GM23338 (cell line): ENCODE data around the gene RAB8B. TPM values are rescaled to one million over a fixed set of nuclear protein-coding genes. Genes with fewer than 3 reads are reported as not detected.

Experiments used
- ATAC-seq: fragments of 200-7000 bp; cut with Tn5 transposase; 3 replicates; pipeline ENCODE4 v1.9.1; 2020
- DNase-seq: peaks from one replicate; pipeline ENCODE4 v3.0.0-alpha.2; 2015; ENCODE audit warnings: low spot score
- H2AFZ ChIP-seq: fragments of 200-600 bp; sonication (generic); 2 replicates; pipeline ENCODE4 v1.8.0; 2016; ENCODE audit warnings: antibody characterized with exemption, mild to moderate bottlenecking, moderate library complexity
- H3F3A ChIP-seq: fragments of 200-600 bp; sonication (generic); replicated peaks from 2 replicates; pipeline ENCODE4 v1.8.0; 2017; ENCODE audit warnings: antibody characterized with exemption, mixed run types, low read depth
- H3K27ac ChIP-seq: fragments of 200-600 bp; sonication (generic); 2 replicates; pipeline ENCODE4 v1.6.1; 2016; ENCODE audit warnings: low read depth
- H3K27me3 ChIP-seq: fragments of 200-600 bp; sonication (generic); 2 replicates; pipeline ENCODE4 v1.8.0; 2016; ENCODE audit warnings: mild to moderate bottlenecking, mixed run types, moderate library complexity; ENCODE audit not compliant: insufficient read depth
- H3K36me3 ChIP-seq: fragments of 200-600 bp; sonication (generic); 2 replicates; pipeline ENCODE4 v1.8.0; 2016; ENCODE audit warnings: mild to moderate bottlenecking; ENCODE audit not compliant: insufficient read depth
- H3K4me1 ChIP-seq: fragments of 200-600 bp; sonication (generic); 2 replicates; pipeline ENCODE4 v1.8.0; 2016; ENCODE audit warnings: mild to moderate bottlenecking, moderate library complexity; ENCODE audit not compliant: insufficient read depth
- H3K4me2 ChIP-seq: fragments of 200-600 bp; sonication (generic); 2 replicates; pipeline ENCODE4 v1.7.1; 2017; ENCODE audit warnings: mixed run types
- H3K4me3 ChIP-seq: fragments of 200-600 bp; sonication (generic); 2 replicates; pipeline ENCODE4 v1.6.1; 2016; ENCODE audit warnings: mixed run types
- H3K79me2 ChIP-seq: fragments of 200-600 bp; sonication (generic); replicated peaks from 2 replicates; pipeline ENCODE4 v1.8.0; 2017; ENCODE audit warnings: mild to moderate bottlenecking; ENCODE audit not compliant: insufficient read depth
- H3K9me2 ChIP-seq: fragments of 200-600 bp; sonication (generic); 2 replicates; pipeline ENCODE4 v1.8.0; 2017; ENCODE audit not compliant: insufficient read depth
- H4K20me1 ChIP-seq: fragments of 200-600 bp; sonication (generic); replicated peaks from 2 replicates; pipeline ENCODE4 v1.8.0; 2017; ENCODE audit warnings: mild to moderate bottlenecking; ENCODE audit not compliant: insufficient read depth
- H3K27ac Mint-ChIP-seq: 2 replicates; pipeline ENCODE4 v1.8.0; 2020; ENCODE audit warnings: inconsistent platforms, mild to moderate bottlenecking, moderate library complexity, mixed read lengths
- H3K27me3 Mint-ChIP-seq: 3 replicates; pipeline ENCODE4 v1.8.0; 2022; ENCODE audit warnings: low read depth, mild to moderate bottlenecking, moderate library complexity, mixed read lengths, inconsistent platforms; ENCODE audit not compliant: insufficient read depth, poor library complexity
- H3K36me3 Mint-ChIP-seq: 3 replicates; pipeline ENCODE4 v1.8.0; 2021; ENCODE audit warnings: low read depth, mild to moderate bottlenecking, inconsistent platforms, moderate library complexity, mixed read lengths
- H3K4me1 Mint-ChIP-seq: 3 replicates; pipeline ENCODE4 v1.8.0; 2020; ENCODE audit warnings: mild to moderate bottlenecking, inconsistent platforms, mixed read lengths
- H3K4me3 Mint-ChIP-seq: 3 replicates; pipeline ENCODE4 v1.8.0; 2021; ENCODE audit warnings: moderate library complexity, mild to moderate bottlenecking, inconsistent platforms, mixed read lengths
- H3K9me3 Mint-ChIP-seq: 3 replicates; pipeline ENCODE4 v1.8.0; 2020; ENCODE audit warnings: moderate library complexity, mild to moderate bottlenecking, inconsistent platforms, mixed read lengths
- CREB1 ChIP-seq: fragments of 250-450 bp; sonication (Bioruptor Pico); IDR thresholded peaks from 2 replicates; pipeline ENCODE4 v1.5.0; 2020; ENCODE audit warnings: low read depth, mild to moderate bottlenecking, moderate library complexity
- NANOG ChIP-seq: IDR thresholded peaks from 2 replicates; pipeline ENCODE4 v1.6.1; 2016; ENCODE audit warnings: antibody characterized with exemption, borderline replicate concordance
- STAT1 ChIP-seq: IDR thresholded peaks from one replicate; pipeline ENCODE4 v1.6.1; 2016; ENCODE audit warnings: antibody characterized with exemption; ENCODE audit not compliant: unreplicated experiment
- ZNF114 ChIP-seq: fragments of 250-450 bp; sonication (Bioruptor Pico); IDR thresholded peaks from 2 replicates; pipeline ENCODE4 v1.5.0; 2020; ENCODE audit warnings: mild to moderate bottlenecking, moderate library complexity
- ZNF331 ChIP-seq: fragments of 250-450 bp; sonication (Bioruptor Pico); IDR thresholded peaks from 2 replicates; pipeline ENCODE4 v1.5.0; 2020; ENCODE audit warnings: low read depth, mild to moderate bottlenecking, moderate library complexity
- polyA plus RNA-seq: library from polyadenylated mRNA; unstranded; fragments of >200 nt; fragmentation: Nextera tagmentation; extraction: Ambion mirVana; gene quantifications from 2 replicates; pipeline ENCODE4 v1.2.1, GENCODE V29; 2016
- total RNA-seq: library from RNA; depleted of rRNA; stranded (reverse); fragments of >200 nt; shearing (Covaris generic); gene quantifications from 2 replicates; pipeline ENCODE4 v1.2.3, GENCODE V29; 2014
- TF ChIP-seq, protein P1 (sequence below), 2 experiments: fragments of 200-600 bp in 1 of 2; sonication (generic) in 1 of 2; conservative IDR thresholded peaks; 2 replicates each; pipeline versions ENCODE4 v1.5.1 to v1.6.1; 2016 to 2017; ENCODE audit warnings: antibody characterized with exemption in 2 of 2, low read depth in 2 of 2, mild to moderate bottlenecking in 2 of 2, moderate library complexity in 1 of 2
- TF ChIP-seq, protein P2 (sequence below): IDR thresholded peaks from one replicate; pipeline ENCODE4 v1.6.1; 2018; ENCODE audit warnings: antibody characterized with exemption; ENCODE audit not compliant: unreplicated experiment

The RAB8B gene
- total and polyA plus RNA-seq, 2 experiments from 2014 or later, result 23.2 to 41.7 TPM

DNA sequence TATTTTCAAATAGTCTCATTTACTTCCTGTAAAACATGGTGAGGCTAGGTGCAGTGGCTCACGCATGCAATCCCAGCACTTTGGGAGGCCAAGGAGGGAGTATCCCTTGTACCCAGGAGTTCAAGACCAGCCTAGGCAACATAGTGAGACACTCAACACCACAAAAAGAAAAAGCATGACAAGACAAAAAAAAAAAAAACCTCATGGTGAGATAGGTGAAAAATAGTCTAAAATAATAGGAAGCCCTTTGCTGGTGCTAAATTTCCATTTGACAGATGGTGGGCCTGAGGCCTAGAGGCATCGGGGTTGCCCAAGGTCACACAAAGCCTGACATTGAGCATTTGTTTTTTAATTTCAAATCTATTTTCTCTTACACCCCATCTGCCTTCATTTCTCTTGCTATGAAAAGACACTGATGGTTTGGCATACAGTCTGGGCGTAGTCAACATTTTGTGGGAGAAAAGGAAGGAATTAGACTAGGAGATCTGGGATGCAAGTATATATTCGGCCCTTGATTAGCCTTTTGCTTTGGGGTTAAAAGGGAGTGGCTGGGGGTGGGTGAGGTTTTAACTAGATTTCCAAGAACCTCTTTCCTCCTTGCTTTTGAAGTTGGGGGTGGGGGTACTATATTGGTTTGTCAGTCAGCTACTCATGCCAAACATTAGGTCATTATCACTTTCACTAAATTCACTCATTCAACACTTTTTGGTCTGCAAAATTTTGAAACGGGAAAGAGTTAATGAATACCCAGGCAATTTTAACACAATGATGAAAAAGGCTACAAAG, 11.3 kb downstream of the RAB8B start:
- Histone ChIP-seq H3K27me3 (no peaks in the 10 kb centered on the region), H3K4me1 (peaks cover 38% of the 10 kb centered on the region), H3K4me2 (no peak overlapping the region), H3K36me3 (no peaks in the 10 kb centered on the region), H3K27ac (no peak overlapping the region), H3K4me3 (no peak overlapping the region), H3K9me2 (no peaks in the 10 kb centered on the region), H4K20me1 (no peaks in the 10 kb centered on the region), H3F3A (no peaks in the 10 kb centered on the region), H3K79me2 (peaks cover 89% of the 10 kb centered on the region), H2AFZ (no peak overlapping the region)
- no peak for DNase-seq
- no peak overlapping the region for H3K4me3 Mint-ChIP-seq
- H3K36me3 Mint-ChIP-seq, result no peaks in the 10 kb centered on the region
- no peak overlapping the region for H3K27ac Mint-ChIP-seq
- no peaks in the 10 kb centered on the region for H3K9me3 Mint-ChIP-seq
- TF ChIP-seq NANOG, result no peak
- no peak for TF ChIP-seq ZNF331
- TF ChIP-seq, protein P1, sequence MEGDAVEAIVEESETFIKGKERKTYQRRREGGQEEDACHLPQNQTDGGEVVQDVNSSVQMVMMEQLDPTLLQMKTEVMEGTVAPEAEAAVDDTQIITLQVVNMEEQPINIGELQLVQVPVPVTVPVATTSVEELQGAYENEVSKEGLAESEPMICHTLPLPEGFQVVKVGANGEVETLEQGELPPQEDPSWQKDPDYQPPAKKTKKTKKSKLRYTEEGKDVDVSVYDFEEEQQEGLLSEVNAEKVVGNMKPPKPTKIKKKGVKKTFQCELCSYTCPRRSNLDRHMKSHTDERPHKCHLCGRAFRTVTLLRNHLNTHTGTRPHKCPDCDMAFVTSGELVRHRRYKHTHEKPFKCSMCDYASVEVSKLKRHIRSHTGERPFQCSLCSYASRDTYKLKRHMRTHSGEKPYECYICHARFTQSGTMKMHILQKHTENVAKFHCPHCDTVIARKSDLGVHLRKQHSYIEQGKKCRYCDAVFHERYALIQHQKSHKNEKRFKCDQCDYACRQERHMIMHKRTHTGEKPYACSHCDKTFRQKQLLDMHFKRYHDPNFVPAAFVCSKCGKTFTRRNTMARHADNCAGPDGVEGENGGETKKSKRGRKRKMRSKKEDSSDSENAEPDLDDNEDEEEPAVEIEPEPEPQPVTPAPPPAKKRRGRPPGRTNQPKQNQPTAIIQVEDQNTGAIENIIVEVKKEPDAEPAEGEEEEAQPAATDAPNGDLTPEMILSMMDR (conservative IDR thresholded peaks at IDR 0.05; ENCODE audit: low read depth in 2 of 2), result no peak
- no peak for TF ChIP-seq ZNF114
- TF ChIP-seq CREB1 (CRISPR knock-in tag), result no peak
- no peak for TF ChIP-seq STAT1
- TF ChIP-seq, protein P2, sequence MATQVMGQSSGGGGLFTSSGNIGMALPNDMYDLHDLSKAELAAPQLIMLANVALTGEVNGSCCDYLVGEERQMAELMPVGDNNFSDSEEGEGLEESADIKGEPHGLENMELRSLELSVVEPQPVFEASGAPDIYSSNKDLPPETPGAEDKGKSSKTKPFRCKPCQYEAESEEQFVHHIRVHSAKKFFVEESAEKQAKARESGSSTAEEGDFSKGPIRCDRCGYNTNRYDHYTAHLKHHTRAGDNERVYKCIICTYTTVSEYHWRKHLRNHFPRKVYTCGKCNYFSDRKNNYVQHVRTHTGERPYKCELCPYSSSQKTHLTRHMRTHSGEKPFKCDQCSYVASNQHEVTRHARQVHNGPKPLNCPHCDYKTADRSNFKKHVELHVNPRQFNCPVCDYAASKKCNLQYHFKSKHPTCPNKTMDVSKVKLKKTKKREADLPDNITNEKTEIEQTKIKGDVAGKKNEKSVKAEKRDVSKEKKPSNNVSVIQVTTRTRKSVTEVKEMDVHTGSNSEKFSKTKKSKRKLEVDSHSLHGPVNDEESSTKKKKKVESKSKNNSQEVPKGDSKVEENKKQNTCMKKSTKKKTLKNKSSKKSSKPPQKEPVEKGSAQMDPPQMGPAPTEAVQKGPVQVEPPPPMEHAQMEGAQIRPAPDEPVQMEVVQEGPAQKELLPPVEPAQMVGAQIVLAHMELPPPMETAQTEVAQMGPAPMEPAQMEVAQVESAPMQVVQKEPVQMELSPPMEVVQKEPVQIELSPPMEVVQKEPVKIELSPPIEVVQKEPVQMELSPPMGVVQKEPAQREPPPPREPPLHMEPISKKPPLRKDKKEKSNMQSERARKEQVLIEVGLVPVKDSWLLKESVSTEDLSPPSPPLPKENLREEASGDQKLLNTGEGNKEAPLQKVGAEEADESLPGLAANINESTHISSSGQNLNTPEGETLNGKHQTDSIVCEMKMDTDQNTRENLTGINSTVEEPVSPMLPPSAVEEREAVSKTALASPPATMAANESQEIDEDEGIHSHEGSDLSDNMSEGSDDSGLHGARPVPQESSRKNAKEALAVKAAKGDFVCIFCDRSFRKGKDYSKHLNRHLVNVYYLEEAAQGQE, result no peak
- H3K4me1 Mint-ChIP-seq, result peaks cover 60% of the 10 kb centered on the region
- peaks cover 3% of the 10 kb centered on the region for H3K27me3 Mint-ChIP-seq
- ATAC-seq, result no peak

DNA sequence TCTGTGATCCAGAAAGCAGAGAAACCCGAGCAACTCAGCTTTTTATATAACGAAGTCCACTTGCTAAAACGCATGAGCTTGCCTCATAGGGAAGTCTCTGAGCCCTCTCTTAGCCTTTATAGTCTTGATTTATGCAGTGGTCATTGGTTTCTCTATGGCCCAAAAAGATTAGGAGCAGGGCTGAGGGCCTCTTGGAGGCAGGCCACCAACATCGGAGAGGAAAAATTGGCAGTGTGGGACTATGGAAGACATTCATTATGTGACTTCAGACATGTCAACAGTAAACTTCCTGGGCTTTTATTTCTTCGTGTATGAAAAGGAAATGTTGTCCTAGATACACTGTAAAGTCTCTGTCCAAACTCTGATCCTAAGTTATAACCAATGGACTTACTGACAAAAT, 13.5 kb downstream of the RAB8B start:
- Histone ChIP-seq H2AFZ (no peak overlapping the region), H4K20me1 (0 out of 2 replicates have a peak, but pooled peaks cover 2% of the 10 kb centered on the region)
- peaks cover 40% of the 10 kb centered on the region for H3K4me1 Mint-ChIP-seq

More for the DNA sequence above, 13.5 kb downstream of the RAB8B start:
- H3K4me3 Mint-ChIP-seq, result no peak overlapping the region
- no peak overlapping the region for H3K4me2 ChIP-seq
- peaks cover 16% of the 10 kb centered on the region for H3K4me1 ChIP-seq
- no peaks in the 10 kb centered on the region for H3K36me3 Mint-ChIP-seq
- peaks cover 78% of the 10 kb centered on the region for H3K79me2 ChIP-seq
- no peaks in the 10 kb centered on the region for H3K9me2 ChIP-seq
- no peaks in the 10 kb centered on the region for H3F3A ChIP-seq
- ATAC-seq (no peak), DNase-seq (no peak)
- H3K27me3 Mint-ChIP-seq, result peaks cover 2% of the 10 kb centered on the region
- H3K9me3 Mint-ChIP-seq, result no peaks in the 10 kb centered on the region
- H3K36me3 ChIP-seq, result no peaks in the 10 kb centered on the region
- H3K27ac Mint-ChIP-seq, result peak overlapping the region; percentile 36; the same call in 1 of the 2 replicates
- H3K27me3 ChIP-seq, result no peaks in the 10 kb centered on the region
- H3K27ac ChIP-seq, result 0 out of 2 replicates have a peak overlapping the region, but pooled peaks have one; percentile 23
- H3K4me3 ChIP-seq, result no peak overlapping the region
- no peak for TF ChIP-seq ZNF114
- TF ChIP-seq, protein P1 (conservative IDR thresholded peaks at IDR 0.05; ENCODE audit: low read depth in 2 of 2), result no peak
